GM21737 (cell line): ENCODE data around the gene ERBB2.
A peak's percentile ranks its signal among the peaks of the same experiment; 100 is the strongest.
"Not testable (repeated sequence)": the region's sequence is repeated elsewhere in the genome, so short reads cannot be mapped to it uniquely, and the experiment has no call there.

Experiments used
- ATAC-seq: cut with Tn5 transposase; IDR thresholded peaks from one replicate; pipeline ENCODE4 v1.9.1; 2021; ENCODE audit warnings: mild to moderate bottlenecking, moderate library complexity; ENCODE audit not compliant: unreplicated experiment

Gene ERBB2

DNA sequence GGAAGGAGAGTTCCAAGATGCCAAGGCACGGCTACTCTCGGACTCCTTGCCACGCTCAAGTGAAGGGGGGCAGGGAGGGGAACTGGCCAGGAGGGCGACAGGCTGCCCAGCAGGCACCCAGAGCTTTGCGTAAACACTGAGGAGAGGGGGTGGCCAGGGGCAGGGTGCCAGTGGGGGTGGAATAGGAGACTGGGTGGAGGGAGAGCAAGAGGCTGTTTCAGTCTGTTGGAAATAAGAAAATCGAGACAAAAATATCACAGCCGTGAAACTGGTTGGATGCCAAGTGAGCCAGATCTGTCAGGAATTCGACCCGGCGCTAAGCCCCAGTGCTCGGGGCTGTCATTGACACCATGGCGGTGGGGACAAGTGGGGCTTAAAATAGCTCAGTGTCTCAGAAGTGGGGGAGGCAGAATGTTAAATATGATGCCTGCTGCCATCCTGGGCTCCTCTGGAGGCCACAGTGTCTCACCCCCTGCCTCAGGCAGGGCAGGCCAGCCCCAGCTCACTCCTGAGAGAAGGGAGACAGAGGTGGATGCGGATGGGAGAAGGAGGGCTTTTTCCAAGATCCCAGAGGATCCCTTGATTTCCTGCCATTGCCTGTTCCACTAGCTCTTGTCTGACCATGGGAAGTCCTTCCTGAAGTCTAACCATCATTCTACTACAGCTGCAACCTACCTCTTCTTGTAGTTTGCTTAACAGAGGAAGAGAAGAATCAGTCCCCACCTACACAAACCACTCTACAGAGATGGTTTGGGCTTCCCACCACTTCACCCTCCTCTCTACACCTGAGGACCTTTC is 22.1 kb upstream of the ERBB2 start:
- ATAC-seq, result no peak

DNA sequence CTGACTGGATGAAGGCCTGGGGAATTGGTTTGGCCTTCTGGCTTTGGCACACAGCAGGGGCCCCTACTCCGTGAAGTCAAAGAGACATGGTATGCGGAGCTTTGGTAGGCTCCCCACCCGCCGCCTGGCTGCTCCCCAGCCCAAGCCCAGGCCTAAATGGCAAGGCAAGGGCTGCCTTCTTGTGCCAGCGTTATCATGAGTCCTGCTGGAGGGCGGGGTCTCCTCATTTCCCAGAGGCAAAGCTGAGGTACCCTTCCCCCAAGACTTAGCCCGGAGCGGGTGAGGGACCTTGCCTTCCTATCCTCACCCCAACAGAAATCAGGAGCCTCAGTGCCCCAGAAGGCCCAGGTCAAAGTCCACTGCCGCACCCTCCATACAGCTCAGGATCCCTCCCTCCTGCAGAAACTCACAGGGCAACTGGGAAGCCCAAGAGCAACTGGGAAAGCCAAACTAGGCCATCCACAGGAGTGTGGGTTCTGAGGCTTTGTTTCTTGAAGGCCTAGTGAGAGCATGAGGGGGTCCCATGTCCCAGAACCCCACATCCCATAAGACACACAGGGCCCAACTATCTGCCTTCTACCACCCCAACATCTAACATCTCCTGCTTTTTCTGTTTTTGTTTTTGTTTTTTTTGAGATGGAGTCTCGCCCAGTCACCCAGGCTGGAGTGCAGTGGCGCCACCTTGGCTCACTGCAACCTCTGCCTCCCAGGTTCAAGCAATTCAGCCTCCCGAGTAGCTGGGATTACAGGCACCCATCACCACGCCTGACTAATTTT is 21.3 kb upstream of the ERBB2 start:
- ATAC-seq, result no peak

DNA sequence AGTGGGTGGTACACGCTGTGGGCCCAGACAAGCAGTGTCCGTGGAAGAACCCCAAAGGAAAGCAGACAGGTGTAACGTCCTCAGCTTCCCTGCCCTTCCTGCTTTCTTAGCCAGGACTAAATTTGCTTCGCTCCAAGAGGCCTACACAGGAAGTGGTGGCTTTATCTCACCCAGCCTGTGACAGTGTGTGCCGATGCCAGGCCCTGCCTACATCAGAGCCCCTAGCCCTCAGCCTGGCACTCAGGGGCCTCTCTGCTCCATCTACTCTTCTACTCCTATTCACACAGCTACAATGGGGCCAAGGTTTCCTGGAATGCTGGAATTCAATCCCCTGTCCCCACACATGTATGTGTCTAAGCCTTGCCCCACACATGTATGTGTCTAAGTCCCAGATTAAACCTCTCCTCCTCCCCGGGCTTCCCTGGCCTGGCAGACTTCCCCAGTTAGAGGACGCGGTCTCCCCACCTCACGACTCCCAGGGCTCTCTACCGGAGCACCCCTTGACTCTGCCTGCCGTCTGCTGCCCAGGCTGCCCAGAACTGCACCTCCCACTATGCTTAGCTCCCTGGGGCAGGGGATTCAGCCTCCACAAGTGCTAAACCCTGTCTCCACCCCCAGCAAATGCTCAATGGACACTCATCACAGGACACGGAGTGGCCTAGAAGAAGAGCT is 20.2 kb upstream of the ERBB2 start:
- ATAC-seq, result no peak

DNA sequence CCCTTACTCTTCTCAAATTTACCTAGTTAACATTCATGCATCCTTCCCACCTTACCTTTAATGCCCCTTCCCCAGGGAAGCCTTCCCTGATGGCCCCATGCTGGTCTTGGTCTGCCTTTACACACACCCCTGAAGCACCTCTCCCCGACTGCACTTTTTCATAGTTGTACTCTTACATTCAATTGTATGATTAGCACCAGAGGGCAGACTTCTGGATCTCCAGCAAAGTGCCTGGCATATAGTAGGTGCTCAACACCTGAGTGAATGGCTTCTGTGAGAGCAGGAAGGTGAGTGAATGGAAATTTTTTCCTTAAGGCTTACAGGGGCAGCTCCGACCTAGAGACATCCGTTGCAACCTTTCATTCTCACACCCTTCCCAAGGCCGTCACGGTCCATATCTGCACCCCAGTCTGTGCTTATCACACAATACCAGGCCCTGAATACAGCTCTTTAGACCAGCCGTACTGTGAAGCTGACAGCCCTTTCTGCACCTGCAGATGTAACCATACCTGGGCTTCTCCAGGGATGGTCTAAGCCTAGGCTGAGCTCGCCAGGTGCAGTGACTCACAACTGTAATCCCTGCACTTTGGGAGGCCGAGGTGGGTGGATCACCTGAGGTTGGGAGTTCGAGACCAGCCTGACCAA is 16.4 kb upstream of the ERBB2 start:
- no peak for ATAC-seq

DNA sequence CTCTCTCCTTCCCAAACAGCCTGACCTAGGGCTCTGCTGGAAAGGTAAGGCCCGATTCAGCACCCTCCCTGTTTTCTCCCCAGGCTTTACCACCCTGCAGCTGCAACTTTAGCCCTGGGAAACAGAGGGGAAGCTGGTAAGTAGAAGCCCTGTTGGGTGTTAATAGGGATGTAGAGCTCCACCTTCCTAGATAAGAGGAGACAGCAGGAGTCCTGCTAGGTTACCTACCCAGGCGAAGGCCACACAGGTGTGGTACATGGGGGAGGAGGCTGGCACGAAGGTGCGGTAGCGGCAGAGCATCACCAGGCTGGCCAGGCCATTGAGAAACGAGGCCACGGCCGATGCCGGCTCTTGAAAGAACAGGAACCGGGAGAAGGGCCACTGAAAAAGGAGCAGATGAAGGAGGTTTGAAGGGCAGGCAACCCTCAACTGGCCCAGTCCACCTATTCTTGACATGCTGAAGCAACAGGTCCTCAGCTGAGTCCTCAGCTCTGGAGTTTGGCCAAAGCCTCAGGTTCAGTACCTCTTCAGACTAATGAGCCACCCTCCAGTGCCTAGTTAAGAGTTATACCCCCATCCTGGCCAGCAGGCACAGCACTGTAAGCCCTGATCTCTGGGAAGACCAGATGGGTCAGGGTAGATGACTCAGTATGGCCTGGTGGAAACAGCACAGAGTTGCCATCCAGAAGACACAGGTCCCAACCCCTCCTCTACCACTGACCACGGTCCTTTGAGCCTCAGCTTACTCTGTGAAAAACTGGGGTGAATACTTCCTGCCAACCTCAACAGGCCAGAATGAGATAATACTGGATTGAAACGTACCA is 15.3 kb upstream of the ERBB2 start:
- ATAC-seq, result no peak

DNA sequence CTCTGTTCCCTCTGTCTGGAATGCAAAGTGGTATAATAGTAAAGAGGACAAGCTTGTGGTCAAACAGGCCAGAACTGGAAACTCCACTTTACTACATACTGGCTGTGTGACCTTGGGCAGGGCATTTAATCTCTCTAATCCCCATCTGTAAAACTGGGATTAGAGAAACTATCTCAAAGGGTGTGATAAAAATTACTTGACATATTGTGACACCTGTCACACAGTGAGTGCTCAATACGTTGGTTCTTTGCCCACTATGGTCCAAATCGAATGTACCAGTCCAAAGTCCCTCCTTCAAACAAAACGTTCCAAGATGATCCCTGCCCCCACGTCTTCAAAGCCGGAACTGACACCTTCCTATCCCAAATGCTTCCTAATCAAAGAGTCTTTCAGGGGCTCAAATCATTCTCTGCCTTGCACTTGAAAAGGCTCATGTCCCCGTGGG is 12.7 kb upstream of the ERBB2 start:
- ATAC-seq, result no peak

DNA sequence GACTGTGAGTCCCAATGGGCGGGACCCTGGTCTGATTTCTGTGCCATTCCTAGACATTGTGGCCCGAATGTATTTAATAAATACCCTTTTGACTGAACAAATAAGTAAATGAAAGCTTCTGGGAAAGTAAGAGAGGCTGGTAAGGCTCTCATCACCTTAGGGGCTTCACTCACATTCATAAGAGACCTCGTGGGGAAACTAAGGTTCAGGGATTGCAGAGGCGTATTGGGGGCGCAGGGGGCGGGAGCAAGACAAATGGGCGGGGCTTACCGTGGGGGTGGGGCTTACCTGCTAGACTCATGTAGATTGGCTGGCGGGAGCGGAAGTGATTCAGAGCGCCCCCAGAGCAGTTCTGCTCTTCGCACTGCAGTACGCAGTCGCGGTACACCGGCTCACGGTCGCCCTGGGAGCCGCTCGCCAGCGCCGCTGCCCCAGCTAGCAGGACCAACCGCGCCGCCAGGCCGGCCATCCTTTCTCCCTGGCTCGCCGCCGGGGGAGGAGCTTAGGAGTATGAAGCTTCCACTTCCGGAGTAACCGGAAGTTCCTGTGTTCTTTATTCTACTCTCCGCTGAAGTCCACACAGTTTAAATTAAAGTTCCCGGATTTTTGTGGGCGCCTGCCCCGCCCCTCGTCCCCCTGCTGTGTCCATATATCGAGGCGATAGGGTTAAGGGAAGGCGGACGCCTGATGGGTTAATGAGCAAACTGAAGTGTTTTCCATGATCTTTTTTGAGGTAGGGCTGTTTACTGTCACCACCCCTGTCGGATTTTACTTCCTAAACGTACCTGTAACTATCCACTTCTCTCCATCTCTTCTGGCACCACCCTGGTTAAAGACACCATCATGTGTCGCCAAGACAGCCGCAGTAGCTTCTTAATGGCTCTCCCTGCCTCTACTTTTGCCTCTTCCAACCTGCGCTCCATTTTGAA is 12.1 kb upstream of the ERBB2 start, which contains the start of gene PGAP3:
PGAP3 (minus strand) TSS at position 512 of the 929 bp plus-strand sequence; CDS start at position 469, 43 bp downstream.
- peak; percentile 76 for ATAC-seq

DNA sequence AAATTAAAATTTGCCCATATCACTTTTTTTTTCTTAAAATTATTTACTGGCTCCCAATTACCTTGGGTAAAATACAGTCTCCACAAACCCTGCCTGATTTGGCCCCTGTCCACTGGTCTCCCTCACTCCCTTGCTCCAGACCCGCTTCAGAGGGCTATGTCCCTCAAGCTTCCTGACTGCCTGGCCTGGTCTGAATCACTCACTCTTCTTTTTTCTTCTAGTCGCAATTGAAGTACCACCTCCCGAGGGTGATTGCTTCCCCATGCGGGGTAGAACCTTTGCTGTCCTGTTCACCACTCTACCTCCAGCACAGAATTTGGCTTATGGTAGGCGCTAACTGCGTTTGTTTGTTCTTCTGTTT is 11.4 kb upstream of the ERBB2 start:
- ATAC-seq, result no peak

DNA sequence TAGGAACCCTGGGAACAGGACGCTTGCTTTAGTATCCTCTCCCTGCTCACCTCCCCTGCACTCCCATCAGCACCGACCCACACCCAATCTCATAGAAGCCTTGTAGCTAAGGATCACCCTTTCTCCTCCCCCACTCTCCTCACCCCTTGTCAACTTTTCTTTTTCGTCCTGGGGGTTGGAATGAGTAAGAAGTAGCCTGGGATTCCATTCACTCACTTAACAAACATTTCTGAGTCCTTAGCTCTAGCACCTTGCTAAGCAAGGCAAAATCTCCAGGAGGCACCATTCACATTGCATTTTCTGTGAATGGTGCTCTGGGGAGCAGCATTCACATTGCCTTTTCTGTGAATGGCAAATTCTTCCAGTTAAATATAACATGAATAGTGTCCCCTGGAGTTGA is 10.9 kb upstream of the ERBB2 start:
- no peak for ATAC-seq

DNA sequence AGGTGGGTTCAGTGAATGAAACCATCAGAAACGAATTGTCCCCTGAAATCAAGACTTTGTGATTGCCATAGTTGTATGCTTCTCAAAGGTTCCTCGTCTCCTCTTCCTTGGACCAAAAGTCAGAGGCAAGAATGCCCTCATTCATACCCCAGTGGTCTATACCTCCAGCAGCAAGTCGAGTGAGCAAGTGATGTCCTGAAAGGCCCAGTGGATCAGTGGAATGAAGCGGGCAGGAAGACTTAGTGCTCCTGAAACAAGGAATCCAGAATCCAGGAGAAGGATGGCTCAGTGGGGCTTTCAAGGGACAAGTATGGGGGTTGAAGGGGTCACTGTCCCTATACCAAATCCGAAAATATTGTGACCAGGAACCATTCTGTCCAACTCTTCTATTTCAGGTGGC is 5.3 kb upstream of the ERBB2 start:
- ATAC-seq, result no peak

DNA sequence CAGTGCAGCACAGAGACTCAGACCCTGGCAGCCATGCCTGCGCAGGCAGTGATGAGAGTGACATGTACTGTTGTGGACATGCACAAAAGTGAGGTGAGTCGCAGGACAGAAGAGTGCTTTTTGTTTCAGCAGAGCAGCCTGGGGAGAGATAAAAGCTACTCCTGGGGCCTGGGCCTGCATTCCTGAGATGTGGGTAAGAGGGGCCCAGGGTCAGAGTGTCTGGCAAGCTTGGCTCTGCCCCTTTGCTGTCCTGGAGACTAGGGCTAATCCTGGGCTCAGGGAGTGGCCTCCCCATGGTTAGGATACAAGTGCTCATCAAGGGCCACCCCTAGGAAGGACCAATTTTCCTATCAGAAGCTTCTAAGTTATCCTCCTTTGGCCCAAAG is 4.8 kb upstream of the ERBB2 start:
- no peak for ATAC-seq

DNA sequence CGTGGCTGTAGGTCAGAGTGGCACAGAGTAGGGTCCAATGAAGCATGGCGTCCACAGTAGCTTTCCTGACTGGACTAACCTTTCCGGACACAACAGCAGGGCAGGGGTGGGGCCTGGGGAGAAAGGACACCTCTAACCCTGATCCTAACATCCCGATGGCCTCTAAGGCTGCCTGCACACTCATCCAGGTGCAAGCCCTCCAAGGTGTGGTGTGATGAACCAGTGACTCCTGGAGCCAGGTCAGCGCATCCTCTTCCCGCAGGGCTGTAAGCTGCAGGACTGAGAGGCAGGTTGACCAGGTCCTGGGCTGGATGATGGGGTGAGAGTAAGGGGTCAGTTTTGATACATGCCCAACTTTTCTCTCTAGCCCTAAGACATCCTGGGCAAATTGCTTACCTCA is 3.1 kb upstream of the ERBB2 start:
- ATAC-seq, result no peak

DNA sequence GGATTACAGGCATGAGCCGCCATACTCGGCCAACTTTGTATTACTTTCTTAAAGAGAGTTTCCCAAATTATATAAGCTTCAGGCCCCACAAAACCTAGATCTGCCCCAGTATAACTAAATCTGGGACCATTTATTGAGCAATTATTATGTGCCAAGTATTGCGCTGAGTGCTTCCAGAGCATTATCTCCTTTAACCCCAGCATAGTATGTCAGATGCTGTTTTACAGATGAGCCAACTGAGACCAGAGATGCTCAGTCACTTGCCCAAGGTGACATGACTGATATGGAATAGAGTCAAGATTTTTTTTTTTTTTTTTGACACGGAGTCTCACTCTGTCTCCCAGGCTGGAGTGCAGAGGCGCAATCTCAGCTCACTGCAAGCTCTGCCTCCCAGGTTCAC is 1.9 kb upstream of the ERBB2 start:
- no peak for ATAC-seq

DNA sequence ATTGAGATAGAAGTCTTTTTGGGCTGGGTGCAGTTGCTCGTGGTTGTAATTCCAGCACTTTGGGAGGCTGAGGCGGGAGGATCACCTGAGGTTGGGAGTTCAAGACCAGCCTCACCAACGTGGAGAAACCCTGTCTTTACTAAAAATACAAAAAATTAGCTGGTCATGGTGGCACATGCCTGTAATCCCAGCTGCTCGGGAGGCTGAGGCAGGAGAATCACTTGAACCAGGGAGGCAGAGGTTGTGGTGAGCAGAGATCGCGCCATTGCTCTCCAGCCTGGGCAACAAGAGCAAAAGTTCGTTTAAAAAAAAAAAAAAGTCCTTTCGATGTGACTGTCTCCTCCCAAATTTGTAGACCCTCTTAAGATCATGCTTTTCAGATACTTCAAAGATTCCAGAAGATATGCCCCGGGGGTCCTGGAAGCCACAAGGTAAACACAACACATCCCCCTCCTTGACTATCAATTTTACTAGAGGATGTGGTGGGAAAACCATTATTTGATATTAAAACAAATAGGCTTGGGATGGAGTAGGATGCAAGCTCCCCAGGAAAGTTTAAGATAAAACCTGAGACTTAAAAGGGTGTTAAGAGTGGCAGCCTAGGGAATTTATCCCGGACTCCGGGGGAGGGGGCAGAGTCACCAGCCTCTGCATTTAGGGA is 577 bp upstream of the ERBB2 start:
- ATAC-seq, result not testable (repeated sequence)

DNA sequence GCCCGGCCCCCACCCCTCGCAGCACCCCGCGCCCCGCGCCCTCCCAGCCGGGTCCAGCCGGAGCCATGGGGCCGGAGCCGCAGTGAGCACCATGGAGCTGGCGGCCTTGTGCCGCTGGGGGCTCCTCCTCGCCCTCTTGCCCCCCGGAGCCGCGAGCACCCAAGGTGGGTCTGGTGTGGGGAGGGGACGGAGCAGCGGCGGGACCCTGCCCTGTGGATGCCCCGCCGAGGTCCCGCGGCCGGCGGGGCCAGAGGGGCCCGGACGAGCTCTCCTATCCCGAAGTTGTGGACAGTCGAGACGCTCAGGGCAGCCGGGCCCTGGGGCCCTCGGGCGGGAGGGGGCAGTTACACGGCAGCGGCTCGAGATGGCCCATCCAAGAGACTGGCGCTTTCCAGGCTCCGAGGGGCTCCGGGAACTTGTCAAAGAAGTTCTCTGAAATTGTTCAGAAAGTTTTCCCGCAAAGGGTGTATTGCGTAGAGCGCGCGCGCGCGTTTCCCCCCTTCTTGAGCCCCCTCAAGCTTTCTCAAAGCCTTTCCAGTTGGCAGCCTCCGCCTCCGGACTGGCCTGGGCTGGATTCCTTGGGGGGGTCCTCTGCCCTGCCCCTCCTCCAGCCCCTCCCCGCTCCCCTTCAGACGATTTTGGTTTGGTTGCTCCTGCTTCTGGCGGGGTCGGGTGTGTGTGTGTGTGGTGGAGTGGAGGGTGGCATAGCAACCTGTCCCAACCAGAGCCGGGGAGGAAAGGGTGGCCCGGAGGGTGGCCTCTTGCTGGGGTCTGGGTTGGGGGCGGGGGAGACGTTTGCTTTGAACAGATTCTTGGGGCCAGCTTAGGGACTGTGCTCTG is 504 bp downstream of the ERBB2 start:
- ATAC-seq, result no peak

DNA sequence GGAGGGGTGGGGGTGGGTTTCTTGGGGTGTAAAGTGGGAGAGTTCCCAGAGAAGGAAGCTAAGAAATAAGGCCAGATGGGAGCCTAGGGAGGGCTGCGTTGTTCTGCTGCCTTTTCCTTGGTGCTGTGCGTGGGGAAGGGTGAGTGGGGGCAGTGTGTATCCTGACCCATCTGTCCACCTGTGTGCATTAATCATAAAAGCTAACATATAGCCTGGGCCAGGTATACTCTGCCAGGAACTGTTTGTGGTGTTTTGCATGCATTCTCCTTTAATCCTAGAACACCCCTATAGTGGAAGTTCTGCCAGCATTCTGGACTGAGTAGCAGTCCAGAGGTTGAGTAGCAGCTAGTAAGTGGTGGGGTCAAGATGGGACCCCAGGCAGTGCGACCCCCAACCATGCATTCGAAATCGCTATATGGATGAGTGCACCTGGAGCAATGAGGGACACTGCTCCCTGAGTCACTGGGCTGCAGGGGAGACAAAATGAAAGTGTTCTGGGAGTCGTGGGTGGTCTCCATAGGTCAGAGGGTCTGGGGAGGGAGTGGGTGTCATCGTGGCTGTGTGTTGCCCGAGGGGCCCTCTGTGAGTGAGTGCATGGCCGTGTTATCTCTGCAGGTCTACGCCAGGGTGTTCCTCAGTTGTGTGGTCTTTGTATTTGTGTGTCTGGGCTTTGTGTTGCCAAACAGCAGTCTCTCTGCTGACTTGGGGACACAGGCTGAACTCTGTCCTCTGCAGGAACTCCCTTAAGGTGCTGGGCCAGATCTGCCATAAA is 1.3 kb downstream of the ERBB2 start:
- ATAC-seq, result no peak

DNA sequence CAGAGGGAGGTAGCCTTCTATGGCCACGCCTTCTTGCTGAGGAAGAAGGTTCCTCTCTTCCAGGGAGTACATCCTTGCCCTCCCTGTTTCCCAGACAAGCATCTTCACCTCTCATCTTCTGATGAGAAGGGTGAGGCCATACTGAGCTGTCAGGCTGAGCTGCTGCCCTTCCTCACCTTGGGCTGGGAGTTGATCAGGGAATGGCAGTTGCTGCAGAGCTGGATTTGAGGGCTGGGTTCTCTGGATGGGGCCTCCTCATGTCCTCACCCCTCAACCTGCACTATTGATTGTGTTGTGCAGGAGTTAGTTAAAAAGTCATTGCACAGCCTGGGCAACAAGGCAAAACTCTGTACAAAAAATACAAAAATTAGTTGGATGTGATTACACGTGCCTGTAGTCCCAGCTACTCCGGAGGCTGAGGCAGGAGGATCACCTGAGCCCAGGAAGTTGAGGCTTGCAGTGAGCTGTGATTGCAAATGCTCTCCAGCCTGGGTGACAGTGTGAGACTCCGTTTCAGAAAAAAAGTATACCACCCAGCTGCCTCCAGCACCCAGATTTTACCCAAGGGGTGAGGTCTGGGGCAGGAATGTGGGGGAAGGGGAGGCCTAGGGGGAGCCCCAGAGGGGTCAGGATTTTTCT is 2.0 kb downstream of the ERBB2 start:
- no peak for ATAC-seq
